ENCODE measurements around the gene ITGBL1. TPM values are rescaled to one million over a fixed set of nuclear protein-coding genes. Genes with fewer than 3 reads are reported as not detected.
"Not testable (repeated sequence)": the region's sequence is repeated elsewhere in the genome, so short reads cannot be mapped to it uniquely, and the experiment has no call there.

ITGBL1 gene
- total and polyA plus RNA-seq, 9 donors = 0.45 to 9.3 (median 1.8) TPM

GRCh38 chr13:101529422-101529821 is 76.9 kb downstream of the ITGBL1 start:
- H3K36me3 ChIP-seq = no peaks in the 10 kb centered on the region
- WGBS, 3 donors = 30 to 39% (median 38%) methylated on average over 4 of the region's 4 CpGs
- no peak for DNase-seq
- H3K27me3 ChIP-seq = no peaks in the 10 kb centered on the region
- H3K27ac ChIP-seq = no peak overlapping the region
- no peaks in the 10 kb centered on the region for H3K4me1 ChIP-seq (ENCODE audit: insufficient read depth)
- H3K4me3 ChIP-seq = no peak overlapping the region
- intact Hi-C loops (cut with DNase I) = no loop called here
- TF ChIP-seq CTCF (IDR thresholded peaks at IDR 0.05) (no peak), POLR2A (IDR thresholded peaks at IDR 0.05) (no peak), EP300 (IDR thresholded peaks at IDR 0.05) (no peak)
- H3K9me3 ChIP-seq = no peaks in the 10 kb centered on the region

- Histone ChIP-seq H3K9me3 (no peaks in the 10 kb centered on the region), H3K4me1 (ENCODE audit: insufficient read depth) (no peaks in the 10 kb centered on the region), H3K36me3 (no peaks in the 10 kb centered on the region), H3K27me3 (no peaks in the 10 kb centered on the region), H3K27ac (no peak overlapping the region), H3K4me3 (no peak overlapping the region)
- no peak for TF ChIP-seq CTCF (IDR thresholded peaks at IDR 0.05)
- no peak for TF ChIP-seq EP300 (IDR thresholded peaks at IDR 0.05)
- no peak for TF ChIP-seq POLR2A (IDR thresholded peaks at IDR 0.05)
- DNase-seq = no peak
- intact Hi-C loops (cut with DNase I) = no loop called here
These were observed 77.8 kb downstream of the ITGBL1 start for GRCh38 chr13:101530293-101530692.

GRCh38 chr13:101535192-101535746 is 82.8 kb downstream of the ITGBL1 start:
- no peaks in the 10 kb centered on the region for H3K4me1 ChIP-seq (ENCODE audit: insufficient read depth)
- 92 to 98% (median 93%) methylated on average over 1 of the region's 1 CpG for WGBS, 3 donors
- no peak for DNase-seq
- H3K27me3 ChIP-seq = no peaks in the 10 kb centered on the region
- intact Hi-C loops (cut with DNase I) = no loop called here
- H3K4me3 ChIP-seq = no peak overlapping the region
- no peak overlapping the region for H3K27ac ChIP-seq
- TF ChIP-seq EP300 (IDR thresholded peaks at IDR 0.05) = no peak
- no peak for TF ChIP-seq POLR2A (IDR thresholded peaks at IDR 0.05)
- TF ChIP-seq CTCF (IDR thresholded peaks at IDR 0.05) = no peak
- H3K36me3 ChIP-seq = no peaks in the 10 kb centered on the region
- no peaks in the 10 kb centered on the region for H3K9me3 ChIP-seq

GRCh38 chr13:101536079-101536478 is 83.6 kb downstream of the ITGBL1 start:
- 49 to 61% (median 58%) methylated on average over 3 of the region's 3 CpGs for WGBS, 3 donors
- intact Hi-C loops (cut with DNase I) = no loop called here
- no peak for DNase-seq
- no peaks in the 10 kb centered on the region for H3K9me3 ChIP-seq
- no peak overlapping the region for H3K4me3 ChIP-seq
- no peak overlapping the region for H3K27ac ChIP-seq
- no peaks in the 10 kb centered on the region for H3K4me1 ChIP-seq (ENCODE audit: insufficient read depth)
- no peaks in the 10 kb centered on the region for H3K27me3 ChIP-seq
- no peak for TF ChIP-seq POLR2A (IDR thresholded peaks at IDR 0.05)
- TF ChIP-seq CTCF (IDR thresholded peaks at IDR 0.05) = no peak
- no peak for TF ChIP-seq EP300 (IDR thresholded peaks at IDR 0.05)
- no peaks in the 10 kb centered on the region for H3K36me3 ChIP-seq

GRCh38 chr13:101544544-101544943 is 92.1 kb downstream of the ITGBL1 start:
- H3K4me1 ChIP-seq (ENCODE audit: insufficient read depth); H3K36me3 ChIP-seq; H3K27me3 ChIP-seq; DNase-seq; H3K4me3 ChIP-seq; H3K27ac ChIP-seq; H3K9me3 ChIP-seq; intact Hi-C loops (cut with DNase I): not testable (repeated sequence)
- WGBS, 3 donors = 86 to 88% (median 87%) methylated on average over 11 of the region's 11 CpGs

All from ovary (tissue), 9 donors.